LoVo (cell line): ENCODE results near the gene RMND1.
"Not testable (repeated sequence)": the region's sequence is repeated elsewhere in the genome, so short reads cannot be mapped to it uniquely, and the experiment has no call there.

Experiments
- DNase-seq: peaks from one replicate; pipeline ENCODE4 v3.0.0-alpha.2; 2016; ENCODE audit warnings: low spot score

The RMND1 gene

DNA sequence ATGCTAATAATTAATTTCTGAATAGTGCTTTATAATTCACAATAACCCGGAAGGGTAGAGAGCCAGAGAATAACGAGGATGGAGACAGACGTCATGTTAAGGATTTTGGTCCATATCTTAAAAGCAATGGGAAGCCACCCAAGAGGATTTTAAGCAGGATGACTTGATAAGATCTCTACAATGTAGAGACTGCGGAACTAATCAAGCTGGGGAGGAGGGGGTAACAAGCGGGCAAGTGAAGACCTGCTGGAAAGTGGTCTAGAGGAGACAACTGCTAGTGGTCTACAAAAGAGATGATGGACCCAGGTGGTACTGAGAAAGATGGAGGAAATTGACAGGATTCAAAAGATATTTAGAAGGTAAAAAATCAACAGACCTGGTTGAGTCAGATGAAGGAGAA is 67.8 kb downstream of the RMND1 start:
- DNase-seq: no peak

DNA sequence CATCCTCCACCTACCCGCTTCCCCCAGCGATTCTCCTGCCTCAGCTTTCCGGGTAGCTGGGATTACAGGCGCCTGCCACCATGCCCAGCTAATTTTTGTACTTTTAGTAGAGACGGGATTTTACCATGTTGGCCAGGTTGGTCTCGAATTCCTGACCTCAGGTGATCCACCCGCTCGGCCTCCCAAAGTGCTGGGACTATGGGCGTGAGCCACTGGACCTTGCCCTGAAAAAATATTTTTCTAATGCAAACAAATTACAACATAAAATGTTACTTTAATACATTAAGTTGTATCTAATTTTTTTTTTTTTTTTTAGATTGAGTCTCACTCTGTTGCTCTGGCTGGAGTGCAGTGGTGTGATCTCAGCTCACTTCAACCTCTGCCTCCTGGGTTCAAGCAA is 69.3 kb downstream of the RMND1 start:
- not testable (repeated sequence) for DNase-seq

GRCh38 chr6:151381722-151382121 is 70.2 kb downstream of the RMND1 start:
- no peak for DNase-seq

DNA sequence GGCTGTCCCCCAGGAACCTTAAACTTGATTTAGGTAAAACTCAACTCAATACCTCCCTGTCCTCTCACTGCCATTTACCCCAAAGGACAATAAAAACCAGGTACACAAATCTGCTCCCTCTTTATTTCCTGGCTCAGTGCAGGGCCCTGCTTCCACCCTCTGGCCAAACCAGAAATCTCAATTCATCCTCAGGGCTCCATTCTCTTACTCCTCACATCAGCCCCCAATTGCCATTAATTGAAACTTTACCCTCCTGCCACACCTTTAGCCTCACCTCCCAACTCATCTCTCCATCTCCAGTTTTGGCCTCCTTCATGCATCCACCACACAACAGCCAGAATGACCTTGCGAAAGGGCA is 71.1 kb downstream of the RMND1 start:
- no peak for DNase-seq

GRCh38 chr6:151379933-151380847 is 71.7 kb downstream of the RMND1 start:
- no peak for DNase-seq

GRCh38 chr6:151377095-151377494 is 74.8 kb downstream of the RMND1 start:
- DNase-seq: no peak

DNA sequence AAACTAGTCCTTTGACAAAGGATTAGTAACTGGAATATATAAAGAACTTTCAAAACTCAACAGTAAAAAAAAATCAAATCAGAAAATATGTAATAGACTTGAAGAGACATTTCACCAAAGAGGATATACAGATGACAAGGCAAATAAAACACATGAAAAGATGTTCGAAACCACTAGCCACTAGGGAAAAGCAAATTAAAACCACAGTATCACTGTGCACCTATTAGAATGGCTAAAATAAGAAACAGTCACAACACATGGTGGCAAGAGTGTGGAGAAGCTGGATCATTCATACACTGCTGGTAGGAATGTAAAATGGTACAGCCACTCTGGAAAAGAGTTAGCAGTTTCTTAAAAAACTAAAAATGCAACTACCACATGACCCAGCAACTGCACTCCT is 75.5 kb downstream of the RMND1 start:
- DNase-seq: no peak

DNA sequence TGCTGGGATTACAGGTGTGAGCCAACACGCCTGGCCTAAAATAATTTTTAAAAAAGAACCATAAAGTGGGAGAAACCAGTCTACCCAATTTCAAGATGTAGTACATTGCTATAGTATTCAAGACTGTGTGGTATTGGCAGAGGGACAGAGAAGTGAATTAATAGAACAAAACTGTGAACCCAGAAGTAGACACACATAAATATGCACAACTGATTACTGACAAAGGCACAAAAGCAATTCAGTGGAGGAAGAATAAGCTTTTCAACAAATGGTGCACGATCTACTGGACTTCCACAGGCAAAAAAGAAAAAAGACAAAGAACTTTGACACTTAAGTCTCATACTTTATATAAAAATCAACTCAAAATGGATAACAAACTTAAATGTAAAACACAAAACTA is 76.1 kb downstream of the RMND1 start:
- DNase-seq: no peak

DNA sequence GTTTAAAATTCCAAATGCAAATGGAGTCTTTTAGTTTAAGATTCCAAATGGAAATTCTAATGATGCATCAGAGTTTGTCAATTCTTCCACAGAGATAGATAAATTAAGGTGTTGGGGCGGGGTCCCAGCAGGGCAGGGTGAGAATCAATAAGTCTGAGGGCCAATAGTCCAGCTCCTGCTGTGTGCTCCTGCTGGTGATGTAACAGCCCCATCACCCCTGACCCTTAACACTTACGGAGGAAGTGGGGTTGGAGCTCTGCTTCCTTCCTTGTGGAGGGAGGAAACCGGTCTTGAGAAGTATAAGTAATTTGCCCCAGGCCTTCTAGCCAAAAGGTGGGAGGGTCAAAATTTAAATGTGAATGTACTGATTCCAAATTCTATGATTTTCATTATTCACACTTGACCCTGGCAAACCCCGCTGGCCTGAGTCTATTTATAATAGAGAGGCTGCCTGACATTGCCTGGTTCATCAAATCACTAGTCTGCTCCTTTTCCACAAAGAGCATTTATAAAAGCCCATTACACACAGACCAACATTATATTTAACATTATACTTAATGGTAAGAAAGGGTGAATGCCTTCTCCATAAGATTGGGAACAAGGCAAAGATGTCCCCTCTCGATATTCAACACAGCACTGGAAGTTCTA is 77.8 kb downstream of the RMND1 start:
- no peak for DNase-seq

GRCh38 chr6:151372164-151372563 is 79.8 kb downstream of the RMND1 start:
- no peak for DNase-seq

DNA sequence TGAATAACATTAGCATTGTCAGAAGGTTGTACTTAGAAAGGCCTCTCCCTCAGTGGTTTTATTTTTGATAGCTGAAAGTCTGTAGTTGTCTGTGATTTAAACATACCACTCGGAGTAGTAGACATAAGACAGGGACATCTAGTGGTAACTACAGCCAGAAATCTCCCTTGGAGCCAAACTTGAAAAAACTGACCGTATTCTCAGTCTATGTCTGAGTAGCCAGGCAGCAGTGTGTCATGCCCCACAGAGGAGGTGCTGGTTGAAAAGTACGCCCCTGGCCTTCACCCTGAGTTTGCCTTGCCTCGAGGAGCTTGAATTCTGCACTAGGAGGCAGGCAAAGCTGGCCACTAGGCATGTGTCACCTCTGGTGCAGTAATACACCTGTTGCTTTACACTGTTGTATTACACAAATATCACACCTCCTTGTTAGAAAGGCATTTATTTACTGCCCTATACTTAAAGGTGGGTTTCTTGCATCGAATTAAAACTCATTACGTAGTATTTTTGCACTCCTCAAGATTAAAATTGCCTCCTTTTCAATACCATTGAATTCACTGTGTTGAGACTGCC is 81.3 kb downstream of the RMND1 start:
- no peak for DNase-seq

- no peak for DNase-seq
Measured at GRCh38 chr6:151365233-151365632, 86.7 kb downstream of the RMND1 start.

- DNase-seq: no peak
Measured at GRCh38 chr6:151359486-151359885, 92.4 kb downstream of the RMND1 start.

GRCh38 chr6:151358475-151358874 is 93.5 kb downstream of the RMND1 start:
- DNase-seq: no peak

GRCh38 chr6:151357758-151358436 is 94.0 kb downstream of the RMND1 start:
- no peak for DNase-seq

DNA sequence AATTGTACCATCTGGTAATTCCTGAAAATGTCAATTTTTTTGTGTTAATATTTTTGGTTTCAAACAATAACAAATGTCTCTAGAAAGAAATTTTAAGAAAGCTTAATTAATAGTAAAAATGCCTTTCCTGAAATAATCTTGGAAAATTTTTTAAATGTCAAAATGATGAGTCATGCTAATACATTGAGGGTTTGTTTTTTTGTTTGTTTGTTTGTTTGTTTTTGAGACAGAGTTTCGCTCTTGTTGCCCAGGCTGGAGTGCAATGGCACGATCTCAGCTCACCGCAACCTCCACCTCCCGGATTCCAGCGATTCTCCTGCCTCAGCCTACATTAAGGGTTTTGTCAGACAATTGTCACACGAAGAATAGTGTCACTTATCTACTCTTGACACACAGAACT is 94.9 kb downstream of the RMND1 start:
- DNase-seq: not testable (repeated sequence)
